NCI-H510A (cell line): ENCODE results near the gene FBXO48.
"Not testable (repeated sequence)": the region's sequence is repeated elsewhere in the genome, so short reads cannot be mapped to it uniquely, and the experiment has no call there.

ENCODE experiments used
- DNase-seq: peaks from one replicate; lab custom pipeline; 2025; lab: John Stamatoyannopoulos, UW

Gene FBXO48, protein sequence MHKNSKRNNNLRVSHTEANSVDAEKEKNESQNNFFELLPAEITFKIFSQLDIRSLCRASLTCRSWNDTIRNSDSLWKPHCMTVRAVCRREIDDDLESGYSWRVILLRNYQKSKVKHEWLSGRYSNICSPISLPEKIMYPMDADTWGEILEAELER

DNA sequence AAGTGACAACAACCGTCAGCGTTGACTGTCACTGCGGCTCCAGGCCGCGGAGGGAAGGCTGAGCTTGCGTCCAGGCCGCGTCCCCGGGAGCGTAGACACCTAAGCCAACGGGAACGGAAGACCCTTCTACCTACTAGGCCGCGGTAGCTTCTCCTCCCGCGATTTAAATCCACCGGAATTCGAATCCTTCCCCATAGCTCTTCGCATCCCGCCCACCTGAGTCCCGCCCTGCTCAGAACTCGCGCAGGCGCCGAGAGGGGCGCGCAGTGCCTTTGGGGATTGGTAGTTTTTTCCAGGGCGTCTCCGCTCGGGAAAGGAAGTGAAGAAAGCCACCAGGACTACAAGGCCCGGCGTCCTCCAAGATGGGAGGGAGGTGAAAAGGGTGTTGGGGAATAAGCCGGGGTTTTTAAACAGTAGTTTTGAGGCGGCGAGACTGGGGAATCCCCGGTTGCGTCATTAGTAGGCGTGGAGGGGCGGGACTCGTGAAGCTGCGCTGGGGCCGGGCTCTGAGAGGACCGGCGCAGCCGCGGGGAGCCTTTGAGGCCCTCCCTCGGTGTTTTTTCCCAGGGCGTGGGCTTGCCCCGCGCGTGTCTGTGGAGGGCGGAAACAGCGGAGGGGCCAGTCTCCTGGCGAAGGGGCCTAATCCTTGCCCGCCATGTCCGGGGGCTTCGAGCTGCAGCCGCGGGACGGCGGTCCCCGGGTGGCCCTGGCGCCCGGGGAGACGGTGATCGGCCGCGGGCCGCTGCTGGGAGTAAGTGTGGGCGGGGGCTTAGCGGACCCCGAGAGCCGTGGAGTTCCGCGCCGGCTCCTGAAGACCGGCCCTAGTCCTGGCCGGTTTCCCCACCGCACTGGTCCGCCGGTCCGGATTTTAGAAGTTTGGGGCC is at the start of gene FBXO48, which contains the start of gene APLF:
TSS of gene FBXO48 (minus strand) at position 218 of the 884 bp plus-strand sequence. CDS start 2,149 bp downstream, outside the sequence.
TSS of gene APLF (plus strand) at position 509 of the 884 bp plus-strand sequence. CDS start at position 656, 147 bp downstream.
- peak; percentile 97 for DNase-seq

DNA sequence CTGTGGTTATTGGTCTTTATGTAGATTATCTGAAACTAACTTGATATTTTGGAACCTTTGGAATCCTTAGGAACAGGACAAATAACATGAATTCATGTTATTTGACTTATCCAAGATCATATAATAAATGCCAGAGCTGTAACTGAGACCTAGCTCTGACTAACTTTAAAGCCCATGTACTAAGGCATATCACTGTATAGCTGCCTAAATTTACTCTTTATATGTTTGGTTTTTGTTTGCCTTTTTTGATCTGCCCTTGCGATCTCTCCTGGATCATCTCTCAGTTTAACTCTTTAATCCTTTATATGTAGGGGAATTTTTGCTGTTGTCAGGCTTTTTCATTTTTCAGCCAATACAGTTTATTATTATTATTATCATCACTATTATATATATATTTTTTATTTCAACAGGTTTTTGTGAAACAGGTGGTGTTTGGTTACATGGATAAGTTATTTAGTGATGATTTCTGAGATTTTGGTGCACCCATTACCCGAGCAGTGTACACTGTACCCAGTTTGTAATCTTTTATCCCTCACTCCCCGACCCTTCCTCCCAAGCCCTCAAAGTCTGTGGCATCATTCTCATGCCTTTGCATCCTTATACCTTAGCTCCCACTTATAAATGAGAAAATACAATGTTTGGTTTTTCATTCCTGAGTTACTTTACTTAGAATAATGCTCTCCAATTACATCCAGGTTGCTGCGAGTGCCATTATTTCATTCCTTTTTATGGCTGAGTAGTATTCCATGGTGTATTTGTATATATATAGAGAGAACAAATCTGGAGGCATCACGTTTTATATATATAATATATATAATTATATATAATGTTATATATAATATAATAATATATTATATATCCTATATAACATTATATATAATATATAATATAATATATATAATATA is 49.2 kb upstream of the FBXO48 start:
- DNase-seq, result no peak

DNA sequence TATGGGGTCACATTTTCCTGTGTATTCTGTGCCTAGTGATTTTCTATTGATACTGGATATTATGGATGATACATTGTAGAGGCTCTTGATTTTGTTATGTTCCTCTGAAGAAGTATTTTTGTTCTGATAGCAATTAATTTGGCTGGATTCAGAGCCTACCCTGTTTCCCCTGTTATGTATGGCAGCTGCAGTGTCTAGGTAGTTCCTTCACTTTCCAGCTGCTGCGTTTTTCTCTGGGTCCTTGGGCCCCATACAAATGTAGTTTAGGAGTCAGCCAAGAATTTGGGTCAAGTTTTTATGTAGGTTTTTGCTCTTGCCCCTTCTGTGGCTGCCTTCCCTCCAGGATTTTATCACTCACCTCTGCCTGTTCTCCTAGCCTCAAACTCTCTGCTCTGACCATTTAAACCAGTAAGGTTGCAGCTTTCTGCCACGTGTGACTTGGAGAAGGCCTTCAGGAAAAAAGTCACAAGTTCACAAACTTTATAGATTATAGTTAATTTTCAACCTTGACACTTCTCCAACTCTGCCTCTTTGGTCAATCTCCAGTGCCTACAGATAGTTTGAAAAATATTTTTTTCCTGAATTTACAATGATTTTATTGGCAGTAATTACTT is 47.3 kb upstream of the FBXO48 start:
- DNase-seq, result no peak

DNA sequence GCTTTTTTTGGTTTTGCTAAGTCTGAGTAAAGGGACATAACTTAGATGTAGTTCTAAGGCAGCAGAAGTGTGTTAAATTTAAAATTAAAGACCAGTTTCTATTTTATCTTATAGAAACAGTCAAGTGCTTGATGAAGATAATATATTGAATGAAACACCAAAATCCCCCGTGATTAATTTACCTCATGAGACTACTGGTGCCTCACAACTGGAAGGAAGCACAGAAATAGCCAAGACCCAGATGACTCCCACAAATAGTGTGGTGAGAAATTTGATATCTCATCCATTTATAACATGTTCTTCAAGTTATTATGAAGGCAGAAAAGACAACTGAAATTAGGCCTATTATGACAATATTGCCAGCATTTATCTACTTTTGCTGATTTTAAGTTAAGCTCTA is 45.9 kb upstream of the FBXO48 start:
- DNase-seq, result no peak

GRCh38 chr2:68512326-68512725 is 45.2 kb upstream of the FBXO48 start:
- no peak for DNase-seq

DNA sequence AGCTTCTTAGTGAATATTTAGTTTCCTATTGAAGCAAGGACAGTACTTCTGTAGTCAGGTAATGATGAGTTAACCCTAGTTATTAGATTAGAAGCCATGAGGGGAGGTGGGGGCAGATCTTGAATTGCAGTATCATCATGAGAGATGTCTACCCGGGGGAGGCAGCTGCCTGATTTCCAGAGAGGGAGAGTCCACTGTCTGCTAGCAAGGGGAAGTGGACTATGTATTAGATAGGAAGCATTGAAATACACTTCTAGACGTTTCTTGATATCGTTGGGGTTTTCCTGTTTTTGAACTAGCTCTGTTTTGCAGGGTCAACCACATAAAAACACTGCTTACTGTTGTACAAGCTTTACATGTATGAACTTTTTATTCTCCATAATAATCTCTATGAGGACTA is 39.1 kb upstream of the FBXO48 start:
- no peak for DNase-seq

DNA sequence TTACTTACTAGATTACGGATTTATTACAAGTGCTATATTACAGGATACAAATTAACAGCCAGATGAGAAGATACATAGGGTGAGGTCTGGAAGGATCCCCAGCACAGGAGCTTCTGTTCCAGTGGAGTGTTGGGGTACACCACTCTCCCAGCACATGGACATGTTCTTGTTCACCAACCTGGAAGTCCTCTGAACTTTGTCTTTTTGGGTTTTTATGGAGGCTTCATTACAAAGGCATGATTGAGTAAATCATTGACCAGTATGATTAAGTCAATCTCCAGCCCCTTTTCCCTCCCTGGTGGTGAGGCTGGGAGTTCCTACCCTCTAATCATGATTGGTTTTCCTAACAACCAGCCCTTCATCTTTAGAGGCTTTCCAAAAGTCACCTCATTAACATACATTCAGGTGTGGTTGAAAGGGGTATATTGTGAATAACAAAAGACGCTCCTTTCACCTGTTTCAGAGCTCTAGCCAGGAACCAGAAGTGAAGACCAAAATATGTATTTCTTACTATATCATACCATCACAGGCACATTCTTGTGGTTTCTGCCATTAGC is 38.6 kb upstream of the FBXO48 start:
- no peak for DNase-seq

- DNase-seq, result no peak
These were observed 34.7 kb upstream of the FBXO48 start for GRCh38 chr2:68501768-68502167.

DNA sequence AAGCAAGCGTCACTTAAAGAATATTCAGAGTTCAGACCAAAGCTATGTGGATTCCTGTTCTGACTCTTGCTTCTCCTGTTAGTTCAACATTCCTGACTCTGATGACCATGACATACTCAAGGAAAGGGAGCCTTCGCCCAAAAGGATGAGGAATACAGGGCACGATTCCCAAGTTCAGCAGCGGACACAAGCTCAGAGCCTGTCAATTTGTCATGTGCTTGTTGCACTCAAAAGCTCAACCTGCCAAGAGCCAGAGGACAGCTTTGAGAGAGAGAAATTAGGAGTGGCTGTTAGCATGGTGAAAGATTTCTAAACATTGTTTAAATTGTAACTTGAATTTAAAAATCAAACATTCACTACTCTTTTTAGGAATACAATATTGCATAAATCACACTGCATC is 33.6 kb upstream of the FBXO48 start:
- no peak for DNase-seq

DNA sequence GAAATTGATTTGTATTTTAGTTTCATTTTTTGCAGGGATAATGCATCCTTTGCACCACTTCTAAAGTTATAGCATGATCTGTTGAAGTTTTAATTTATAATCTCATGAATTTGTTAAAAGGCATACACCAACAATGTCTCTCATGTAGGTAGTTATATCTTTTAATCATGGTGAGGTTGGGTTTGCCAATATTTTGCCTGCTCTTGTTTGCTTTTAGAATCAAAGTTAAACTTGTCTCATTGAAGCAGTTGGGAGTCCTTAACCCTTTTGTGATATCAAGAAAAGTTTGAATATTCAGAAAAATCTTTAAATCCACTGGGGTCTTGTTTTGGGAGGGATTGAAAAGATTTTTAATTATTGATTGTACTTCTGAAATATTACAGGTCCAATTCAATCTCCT is 32.0 kb upstream of the FBXO48 start:
- no peak for DNase-seq

DNA sequence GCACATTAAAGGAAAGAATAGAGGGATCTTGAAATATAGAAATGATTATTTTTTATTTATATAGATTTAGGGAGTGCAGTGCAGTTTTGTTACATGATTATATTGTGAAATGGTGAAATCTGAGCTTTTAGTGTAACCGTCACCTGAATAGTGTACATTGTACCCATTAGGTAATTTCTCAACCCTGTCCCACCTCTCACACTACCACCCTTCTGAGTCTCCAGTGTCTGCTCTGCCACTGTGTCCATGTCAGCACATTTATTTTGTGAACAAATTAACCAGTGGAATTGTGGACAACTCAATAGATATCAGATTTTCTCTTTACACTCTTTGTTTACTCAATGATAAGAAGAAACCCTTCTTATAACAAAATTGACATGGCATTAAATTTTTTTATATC is 24.5 kb upstream of the FBXO48 start:
- no peak for DNase-seq

GRCh38 chr2:68489282-68489681 is 22.2 kb upstream of the FBXO48 start:
- DNase-seq, result no peak

DNA sequence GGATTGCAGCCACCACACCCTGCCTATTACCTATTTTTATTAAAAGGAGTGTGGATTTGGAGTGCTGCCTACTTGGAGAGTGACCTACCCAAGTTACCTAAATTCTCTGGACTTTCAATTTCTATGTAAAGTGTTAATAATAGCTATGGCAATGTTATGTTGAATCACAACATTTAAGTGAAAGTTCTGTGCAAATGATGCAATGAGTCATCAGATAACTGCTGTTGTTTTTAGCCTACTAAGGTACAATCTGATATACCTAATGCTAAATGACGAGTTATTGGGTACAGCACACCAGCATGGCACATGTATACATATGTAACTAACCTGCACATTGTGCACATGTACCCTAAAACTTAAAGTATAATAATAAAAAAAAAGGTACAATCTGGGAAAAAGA is 21.5 kb upstream of the FBXO48 start:
- not testable (repeated sequence) for DNase-seq

DNA sequence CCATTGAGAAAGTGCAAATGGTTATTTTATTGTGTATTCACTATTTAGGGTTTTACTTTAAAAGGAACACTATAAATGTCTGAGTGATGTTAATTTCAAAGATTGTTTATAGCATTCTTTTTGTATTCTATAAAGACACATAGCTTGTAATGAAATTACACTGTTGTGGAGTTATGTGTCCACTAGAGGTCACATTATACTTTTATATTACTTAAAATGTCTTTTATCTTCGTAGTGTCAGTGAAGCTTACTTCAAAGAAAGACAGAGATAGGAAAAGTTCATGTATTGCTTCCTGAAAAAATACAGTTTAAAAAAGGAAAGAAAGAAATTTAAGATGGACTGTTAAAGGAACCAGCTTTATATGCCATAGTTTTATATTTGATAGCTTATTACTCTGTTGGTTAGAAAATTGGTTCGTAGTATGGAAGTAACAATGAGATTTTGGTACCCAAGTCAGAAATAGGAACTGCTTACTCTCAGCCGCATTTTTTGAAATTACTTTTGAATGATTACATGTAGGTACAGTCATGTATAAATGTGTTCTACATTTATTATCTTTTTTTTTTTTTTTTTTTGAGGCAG is 20.8 kb upstream of the FBXO48 start:
- DNase-seq, result no peak

- DNase-seq, result no peak
These were observed 15.9 kb upstream of the FBXO48 start for GRCh38 chr2:68483011-68483410.

- DNase-seq, result no peak
These were observed 15.3 kb upstream of the FBXO48 start for GRCh38 chr2:68482296-68482820.

- no peak for DNase-seq
These were observed 11.6 kb upstream of the FBXO48 start for GRCh38 chr2:68478688-68479087.

GRCh38 chr2:68476454-68476853 is 9.4 kb upstream of the FBXO48 start:
- DNase-seq, result no peak

DNA sequence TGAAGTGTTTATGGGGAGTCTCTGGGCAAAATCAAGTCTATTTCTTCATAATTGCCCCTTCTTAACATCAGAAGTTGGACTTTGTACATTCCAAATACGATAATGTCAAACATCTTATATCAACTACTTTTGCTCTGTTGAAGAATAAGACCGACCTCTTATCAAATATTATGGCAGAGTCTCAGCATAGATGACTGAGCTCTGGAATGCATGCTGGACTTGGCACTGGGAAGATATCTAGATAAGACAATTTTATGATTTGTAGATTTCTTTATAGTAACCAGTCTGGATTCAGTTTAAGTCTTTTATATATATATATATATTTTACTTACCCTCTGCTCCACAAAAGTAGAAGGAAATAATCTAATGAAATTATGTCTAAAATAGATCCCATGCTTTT is 8.5 kb upstream of the FBXO48 start:
- DNase-seq, result no peak

- DNase-seq, result no peak
These were observed 8.0 kb upstream of the FBXO48 start for GRCh38 chr2:68475110-68475509.

DNA sequence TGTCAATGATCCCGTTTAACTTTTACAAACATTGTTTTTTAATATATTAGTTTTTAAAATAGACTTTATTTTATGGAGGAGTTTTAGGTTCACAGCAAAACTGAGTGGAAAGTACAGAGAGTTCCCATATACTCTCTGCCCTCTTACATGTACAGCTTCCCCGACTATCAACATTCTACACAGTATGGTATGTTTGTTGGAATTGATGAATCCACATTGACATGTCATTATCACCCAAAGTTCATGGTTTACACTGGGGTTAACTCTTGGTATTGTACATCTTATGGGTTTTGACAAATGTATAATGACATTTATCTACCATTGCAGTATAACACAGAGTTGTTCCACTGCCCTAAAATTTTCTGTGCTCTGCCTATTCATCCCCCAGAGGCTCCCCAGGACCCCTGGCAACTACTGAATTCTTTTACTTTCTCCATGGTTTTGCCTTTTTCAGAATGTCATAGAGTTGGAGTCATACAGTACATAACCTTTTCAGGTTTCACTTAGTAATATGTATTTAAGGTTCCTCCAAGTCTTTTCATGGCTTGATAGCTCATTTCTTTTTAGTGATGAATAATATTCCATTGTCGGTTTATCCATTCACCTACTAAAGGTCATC is 5.8 kb upstream of the FBXO48 start:
- DNase-seq, result no peak
